GM18951 (cell line): ENCODE data around the gene RND1.
A peak's percentile ranks its signal among the peaks of the same experiment; 100 is the strongest.

Source experiments
- POLR2A ChIP-seq: IDR thresholded peaks from 4 replicates; pipeline ENCODE4 v1.6.1; 2011; ENCODE audit warnings: mild to moderate bottlenecking; ENCODE audit not compliant: insufficient read length, insufficient read depth; ENCODE audit errors: extremely low read depth
- in situ Hi-C: fragments of 300-500 bp; cut with MboI; formaldehyde crosslinking; loops from one replicate; pipeline ENCODE4 v1.12.0; 2022; ENCODE audit warnings: low sequenced_read_pairs, mixed read lengths, inconsistent platforms; ENCODE audit not compliant: unreplicated experiment

Gene RND1

DNA sequence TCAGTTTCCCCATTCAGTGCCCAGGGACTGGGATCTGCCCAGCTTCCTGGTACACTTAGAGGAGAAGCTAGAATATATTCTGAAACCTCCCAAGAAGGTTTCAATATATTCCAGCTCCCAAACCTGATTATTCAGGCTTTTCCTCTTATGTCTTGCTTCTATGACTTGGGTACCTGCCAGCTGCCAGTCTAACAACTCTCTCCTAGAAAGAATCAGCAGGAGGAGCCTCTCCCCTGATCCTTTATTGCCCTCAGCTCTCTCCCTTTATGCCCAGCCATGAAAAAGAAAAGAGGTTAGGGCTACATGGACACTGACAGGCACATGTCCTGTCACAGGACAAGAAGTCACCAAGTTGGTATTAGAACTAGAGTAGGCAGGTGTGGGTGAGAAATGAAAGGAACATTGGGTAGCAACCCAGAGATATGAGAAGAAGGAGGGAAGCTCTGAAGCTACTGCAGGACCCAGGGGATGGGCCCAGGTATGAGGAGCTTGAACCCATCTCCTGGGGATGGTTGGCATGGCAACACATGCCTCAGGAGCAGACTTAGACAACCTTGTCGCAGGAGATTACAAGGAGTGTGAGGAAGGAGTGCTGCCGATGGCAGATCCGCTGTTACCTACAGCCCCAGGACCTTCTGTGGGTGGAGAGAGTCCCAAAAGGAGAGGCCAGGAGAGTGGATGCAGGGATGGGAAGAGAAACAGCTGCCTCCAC, 49.4 kb downstream of the RND1 start:
- in situ Hi-C loops, result no loop called here
- no peak for TF ChIP-seq POLR2A

- TF ChIP-seq POLR2A, result peak; percentile 51
- in situ Hi-C loops, result no loop called here
Observed at GRCh38 chr12:48815126-48816110, 50.3 kb downstream of the RND1 start.

DNA sequence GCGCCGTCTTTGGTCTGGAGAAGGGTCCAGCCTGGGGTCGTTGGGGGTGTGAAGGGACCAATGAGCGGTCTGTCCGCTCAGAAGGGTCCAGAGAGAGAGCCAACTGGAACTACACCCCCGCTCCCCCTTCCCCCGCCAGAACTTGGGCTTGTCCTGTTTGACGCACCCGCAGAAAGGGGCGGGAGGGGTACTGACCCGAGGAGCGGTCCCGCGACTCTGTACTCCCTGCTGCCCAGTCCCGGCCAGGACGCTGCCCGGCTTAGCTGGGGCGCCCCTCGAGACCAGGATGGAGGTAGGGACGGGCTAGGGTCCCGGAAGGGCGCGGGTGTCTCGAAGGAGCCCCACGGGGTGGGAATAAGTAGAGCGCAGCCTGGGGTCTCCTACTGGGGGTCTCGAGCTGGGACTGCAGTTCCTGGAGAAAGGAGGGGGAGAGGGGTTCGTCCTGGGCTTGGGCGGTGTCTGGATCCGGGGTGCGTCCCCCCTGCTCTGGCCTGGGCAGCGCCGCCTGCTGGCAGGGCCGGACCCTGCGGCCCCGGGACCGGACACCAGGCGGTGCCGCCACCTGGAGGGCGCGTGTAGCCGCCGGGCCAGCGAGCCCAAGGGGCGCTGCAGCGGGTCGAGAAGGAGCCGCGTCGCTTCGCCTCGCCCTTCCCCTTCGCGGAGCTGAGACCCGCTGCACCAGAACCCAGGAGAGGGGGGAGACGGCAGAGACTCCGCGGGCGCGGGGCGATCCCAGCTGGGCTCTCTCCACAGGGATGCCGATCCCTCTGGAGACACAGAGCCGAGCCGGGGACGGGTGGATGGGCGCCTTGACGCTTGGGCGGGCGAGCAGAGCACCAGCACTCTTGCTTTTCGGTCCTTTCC, 51.2 kb downstream of the RND1 start:
- in situ Hi-C loops, result no loop called here
- TF ChIP-seq POLR2A, result peak; percentile 57

DNA sequence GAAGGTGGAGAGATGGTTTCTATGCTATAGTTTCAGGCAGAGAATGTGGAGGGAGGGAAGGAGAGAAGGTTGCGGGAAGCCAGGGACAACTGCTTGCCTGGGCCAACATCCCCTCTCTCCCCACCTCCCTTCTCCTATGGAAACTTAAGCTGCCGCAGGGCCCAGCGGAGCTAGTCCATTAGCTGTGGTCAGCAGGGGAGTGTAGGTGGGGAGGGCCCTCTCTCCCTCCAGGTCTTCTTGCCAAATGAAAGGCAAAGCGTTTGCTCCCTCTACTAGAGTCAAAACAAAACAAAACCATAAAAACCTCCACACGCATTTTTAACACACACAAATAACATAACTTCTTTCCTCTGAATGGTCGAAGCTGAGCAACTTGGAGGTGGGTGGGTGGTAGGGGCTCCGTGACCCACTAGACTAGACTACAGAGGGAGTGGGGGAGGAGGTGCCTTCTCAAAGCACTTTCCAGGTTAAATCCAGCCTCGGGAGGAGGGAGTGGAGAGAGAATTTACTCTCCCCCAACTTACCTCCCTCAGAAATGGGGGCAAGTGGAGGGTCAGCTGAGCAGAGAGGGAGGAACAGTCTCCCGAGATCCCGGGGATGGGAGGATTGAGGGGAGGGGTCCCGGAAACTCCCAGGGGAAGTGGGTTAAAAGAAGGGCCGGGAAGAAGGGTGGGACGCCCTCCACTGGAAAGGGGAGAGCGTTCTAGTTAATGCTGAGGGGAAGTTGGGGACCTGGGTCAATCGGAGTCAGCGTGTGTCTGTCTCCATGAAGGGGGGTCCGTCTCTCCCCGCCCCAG, 52.0 kb downstream of the RND1 start:
- in situ Hi-C loops, result no loop called here
- no peak for TF ChIP-seq POLR2A

DNA sequence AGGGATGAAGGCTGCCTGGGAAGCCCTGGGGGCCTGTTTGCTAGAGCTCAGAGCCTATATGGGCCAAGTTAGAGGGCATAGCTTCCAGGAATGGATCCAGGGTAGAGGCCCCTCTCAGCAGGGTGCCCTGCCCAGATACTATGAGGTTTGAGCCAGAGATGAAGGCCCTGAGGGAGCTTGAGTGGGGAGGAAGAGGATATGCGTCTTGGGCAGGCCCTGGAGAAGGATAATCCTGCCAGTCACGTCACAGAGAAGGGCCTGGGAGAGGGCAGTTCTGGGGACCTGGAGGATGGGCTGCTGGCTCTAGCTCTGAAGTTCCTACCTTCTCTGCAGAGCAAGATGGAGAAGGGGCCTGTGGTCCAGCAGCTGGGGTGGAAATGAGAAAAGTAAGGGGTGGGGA, 53.3 kb downstream of the RND1 start:
- TF ChIP-seq POLR2A, result no peak
- in situ Hi-C loops, result no loop called here

GRCh38 chr12:48811437-48812090, 54.1 kb downstream of the RND1 start:
- in situ Hi-C loops, result no loop called here
- TF ChIP-seq POLR2A, result no peak

- no peak for TF ChIP-seq POLR2A
- in situ Hi-C loops, result no loop called here
Observed at GRCh38 chr12:48810903-48811431, 54.7 kb downstream of the RND1 start.

DNA sequence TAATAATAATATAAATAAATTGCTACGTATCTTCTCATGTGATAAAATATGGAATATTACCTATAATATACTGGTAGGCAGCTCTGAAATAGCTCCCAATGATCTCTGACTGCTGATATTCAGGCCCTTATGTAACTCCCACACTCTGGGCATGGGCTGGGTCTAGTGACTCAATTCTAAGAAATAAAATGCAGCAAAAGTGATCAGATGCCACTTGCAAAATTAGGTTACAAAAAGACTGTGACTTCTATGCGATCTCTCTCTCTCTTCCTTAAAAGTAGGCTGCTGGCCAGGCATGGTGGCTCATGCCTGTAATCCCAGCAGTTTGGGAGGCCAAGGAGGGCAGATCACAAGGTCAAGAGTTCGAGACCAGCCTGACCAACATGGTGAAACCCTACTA, 57.7 kb downstream of the RND1 start:
- in situ Hi-C loops, result no loop called here

More for the DNA sequence above, 57.7 kb downstream of the RND1 start:
- TF ChIP-seq POLR2A, result no peak
